IPS-NIHi7 (cell line): ENCODE data around the gene NACC2.
"Not testable (repeated sequence)": the region's sequence is repeated elsewhere in the genome, so short reads cannot be mapped to it uniquely, and the experiment has no call there.

ENCODE experiments used
- DNase-seq: peaks from one replicate; pipeline ENCODE4 v3.0.0; 2012; ENCODE audit warnings: mixed read lengths; ENCODE audit errors: extremely low spot score

Gene NACC2

GRCh38 chr9:136081113-136081825 lies 13.8 kb downstream of the NACC2 start:
- no peak for DNase-seq

GRCh38 chr9:136080716-136081112 lies 14.4 kb downstream of the NACC2 start:
- no peak for DNase-seq

GRCh38 chr9:136079916-136080246 lies 15.2 kb downstream of the NACC2 start:
- DNase-seq, result no peak

GRCh38 chr9:136079211-136079915 lies 15.7 kb downstream of the NACC2 start:
- DNase-seq, result no peak

GRCh38 chr9:136078498-136079011 lies 16.5 kb downstream of the NACC2 start:
- no peak for DNase-seq

GRCh38 chr9:136078024-136078423 lies 17.1 kb downstream of the NACC2 start:
- no peak for DNase-seq

- no peak for DNase-seq
Observed at GRCh38 chr9:136077491-136077890, 17.6 kb downstream of the NACC2 start.

GRCh38 chr9:136075881-136076678 lies 19.0 kb downstream of the NACC2 start:
- no peak for DNase-seq

GRCh38 chr9:136075134-136075841 lies 19.8 kb downstream of the NACC2 start:
- no peak for DNase-seq

- DNase-seq, result no peak
Observed at GRCh38 chr9:136074706-136075105, 20.4 kb downstream of the NACC2 start.

GRCh38 chr9:136062657-136063439 lies 32.2 kb downstream of the NACC2 start:
- DNase-seq, result no peak

GRCh38 chr9:136061916-136062315 lies 33.2 kb downstream of the NACC2 start:
- DNase-seq, result not testable (repeated sequence)

- no peak for DNase-seq
Observed at GRCh38 chr9:136061405-136061804, 33.7 kb downstream of the NACC2 start.

GRCh38 chr9:136060671-136061371 lies 34.3 kb downstream of the NACC2 start:
- DNase-seq, result no peak

GRCh38 chr9:136059851-136060670 lies 35.0 kb downstream of the NACC2 start:
- no peak for DNase-seq

- DNase-seq, result no peak
Observed at GRCh38 chr9:136059321-136059791, 35.7 kb downstream of the NACC2 start.

GRCh38 chr9:136058801-136059302 lies 36.2 kb downstream of the NACC2 start:
- DNase-seq, result peak; percentile 25

GRCh38 chr9:136058084-136058483 lies 37.0 kb downstream of the NACC2 start:
- DNase-seq, result peak; percentile 9
